Measurements from ENCODE around the gene HYCC1. TPM values are rescaled to one million over a fixed set of nuclear protein-coding genes. Genes with fewer than 3 reads are reported as not detected.

The HYCC1 gene
- 39.6 and 40.8 TPM in 2 replicates for total RNA-seq
- 75.4 TPM for total RNA-seq (2013)
- 7.0 and 37.2 TPM in 2 replicates for polyA plus RNA-seq
- 29.2 and 35.0 TPM in 2 replicates for polyA minus RNA-seq

- Histone ChIP-seq H3K4me1 (ENCODE audit: control insufficient read depth in 2 of 2, insufficient read depth in 2 of 2, low read length in 2 of 2) (peaks cover 73 to 74% of the 10 kb centered on the region in 2 donors), H3K36me3 (replicated peaks in 1 of 2; ENCODE audit: control extremely low read depth in 1 of 2, control insufficient read depth in 1 of 2, extremely low read depth in 1 of 2, insufficient read depth in 2 of 2, low read length in 1 of 2) (no peaks in the 10 kb centered on the region), H3K79me2 (ENCODE audit: control insufficient read depth, insufficient read depth, low read length) (peaks cover 49% of the 10 kb centered on the region), H3K9ac (ENCODE audit: low read length) (peak within 1 kb of the TSS; percentile 86), H2AFZ (ENCODE audit: insufficient read depth, low read depth, low read length, poor library complexity, severe bottlenecking) (peak within 1 kb of the TSS; percentile 80), H3K4me3 (ENCODE audit: control extremely low read depth in 1 of 5, extremely low read depth in 1 of 5, insufficient read depth in 1 of 5, low read depth in 2 of 5, low read length in 4 of 5) (peak within 1 kb of the TSS; percentile 68 to 85 (median 80)), H4K20me1 (ENCODE audit: control insufficient read depth, insufficient read depth, low read length, poor library complexity, severe bottlenecking) (peaks cover 6% of the 10 kb centered on the region), H3K9me3 (ENCODE audit: control extremely low read depth in 1 of 3, control insufficient read depth in 2 of 3, insufficient read depth in 1 of 3, low read length in 2 of 3) (peaks cover 0 to 6% (median 2%) of the 10 kb centered on the region in 3 donors), H3K27ac (ENCODE audit: low read length in 2 of 2) (peak within 1 kb of the TSS; percentile 63 to 70), H3K4me2 (replicated peaks; ENCODE audit: low read depth, low read length, poor library complexity, severe bottlenecking) (peak within 1 kb of the TSS; percentile 89), H3K27me3 (replicated peaks in 1 of 4; ENCODE audit: control extremely low read depth in 1 of 4, control insufficient read depth in 3 of 4, insufficient read depth in 4 of 4, low read length in 3 of 4) (no peaks in the 10 kb centered on the region)
- H3K4me1 Mint-ChIP-seq: peaks cover 42% of the 10 kb centered on the region
- ChIA-PET POLR2A (no interaction called here), CTCF (interaction anchor here (1.0 to 1.7 kb wide), 2 partner anchors 42 to 286 kb away, joined by 3 to 7 read pairs; no protein-coding TSS in a partner anchor)
- TF ChIP-seq, protein P1, sequence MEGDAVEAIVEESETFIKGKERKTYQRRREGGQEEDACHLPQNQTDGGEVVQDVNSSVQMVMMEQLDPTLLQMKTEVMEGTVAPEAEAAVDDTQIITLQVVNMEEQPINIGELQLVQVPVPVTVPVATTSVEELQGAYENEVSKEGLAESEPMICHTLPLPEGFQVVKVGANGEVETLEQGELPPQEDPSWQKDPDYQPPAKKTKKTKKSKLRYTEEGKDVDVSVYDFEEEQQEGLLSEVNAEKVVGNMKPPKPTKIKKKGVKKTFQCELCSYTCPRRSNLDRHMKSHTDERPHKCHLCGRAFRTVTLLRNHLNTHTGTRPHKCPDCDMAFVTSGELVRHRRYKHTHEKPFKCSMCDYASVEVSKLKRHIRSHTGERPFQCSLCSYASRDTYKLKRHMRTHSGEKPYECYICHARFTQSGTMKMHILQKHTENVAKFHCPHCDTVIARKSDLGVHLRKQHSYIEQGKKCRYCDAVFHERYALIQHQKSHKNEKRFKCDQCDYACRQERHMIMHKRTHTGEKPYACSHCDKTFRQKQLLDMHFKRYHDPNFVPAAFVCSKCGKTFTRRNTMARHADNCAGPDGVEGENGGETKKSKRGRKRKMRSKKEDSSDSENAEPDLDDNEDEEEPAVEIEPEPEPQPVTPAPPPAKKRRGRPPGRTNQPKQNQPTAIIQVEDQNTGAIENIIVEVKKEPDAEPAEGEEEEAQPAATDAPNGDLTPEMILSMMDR (IDR thresholded peaks at IDR 0.05): peak; percentile 72
- TF ChIP-seq EZH2 (IDR thresholded peaks at IDR 0.05; ENCODE audit: borderline replicate concordance, insufficient read depth, low read depth, low read length, poor library complexity, severe bottlenecking): no peak
- H3K9me3 Mint-ChIP-seq (ENCODE audit: insufficient read depth): no peaks in the 10 kb centered on the region
- under 1% methylated on average over 56 of the region's 61 CpGs for WGBS (ENCODE audit: insufficient coverage)
- H3K27me3 Mint-ChIP-seq: no peaks in the 10 kb centered on the region
- peak; percentile 96 for ATAC-seq (ENCODE audit: low read depth)
- DNase-seq: peak; percentile 99
- peak within 1 kb of the TSS; percentile 99 for H3K4me3 Mint-ChIP-seq
- intact Hi-C loops (cut with micrococcal nuclease): loop anchor here (1.0 to 10.0 kb wide), 12 partner anchors 41 to 1659 kb away; partner anchors contain the start of genes CDCA7L, IL6, KLHL7 and MALSU1
- peak within 1 kb of the TSS; percentile 98 for H3K27ac Mint-ChIP-seq
These were observed at the start of gene HYCC1 for GRCh38 chr7:23013715-23014649. Gene HYCC1 (minus strand): TSS chr7:23014130. CDS start chr7:22991111, 23,019 bp downstream.

DNA sequence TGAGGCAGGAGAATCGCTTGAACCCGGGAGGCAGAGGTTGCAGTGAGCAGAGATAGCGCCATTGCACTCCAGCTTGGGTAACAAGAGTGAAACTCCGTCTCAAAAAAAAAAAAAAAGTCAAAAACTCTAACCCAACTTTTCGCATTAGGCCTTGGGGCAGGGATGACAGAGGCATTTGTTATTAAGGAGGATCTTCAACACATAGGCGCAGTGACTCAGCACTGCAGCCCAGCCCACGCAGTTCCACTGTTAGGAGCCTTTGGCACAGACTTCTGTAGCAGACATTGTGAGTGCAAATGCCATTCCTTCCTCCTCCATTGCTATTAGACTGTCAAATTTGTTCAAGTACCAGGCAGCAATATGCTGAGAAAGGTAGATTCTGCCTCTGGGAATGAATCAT lies 48.5 kb upstream of the HYCC1 start:
- H3K4me2 ChIP-seq (replicated peaks; ENCODE audit: low read depth, low read length, poor library complexity, severe bottlenecking): no peak overlapping the region
- H3K27ac Mint-ChIP-seq: no peak overlapping the region
- peaks cover 3% of the 10 kb centered on the region for H3K27me3 Mint-ChIP-seq
- POLR2A ChIA-PET: no interaction called here
- no peaks in the 10 kb centered on the region for H3K4me1 Mint-ChIP-seq
- ATAC-seq (ENCODE audit: low read depth) (no peak), DNase-seq (no peak)
- intact Hi-C loops (cut with micrococcal nuclease): no loop called here
- no peak overlapping the region for H3K9ac ChIP-seq (ENCODE audit: low read length)
- no peaks in the 10 kb centered on the region for H3K4me1 ChIP-seq (ENCODE audit: control insufficient read depth in 2 of 2, insufficient read depth in 2 of 2, low read length in 2 of 2)
- H3K4me3 Mint-ChIP-seq: no peak overlapping the region
- CTCF ChIA-PET: no interaction called here
- H3K27ac ChIP-seq (ENCODE audit: low read length in 2 of 2): no peak overlapping the region
- no peaks in the 10 kb centered on the region for H3K9me3 Mint-ChIP-seq (ENCODE audit: insufficient read depth)
- no peak overlapping the region for H2AFZ ChIP-seq (ENCODE audit: insufficient read depth, low read depth, low read length, poor library complexity, severe bottlenecking)
- no peaks in the 10 kb centered on the region for H3K79me2 ChIP-seq (ENCODE audit: control insufficient read depth, insufficient read depth, low read length)
- H3K9me3 ChIP-seq (ENCODE audit: control extremely low read depth in 1 of 3, control insufficient read depth in 2 of 3, insufficient read depth in 1 of 3, low read length in 2 of 3): no peaks in the 10 kb centered on the region
- no peak overlapping the region for H3K4me3 ChIP-seq (ENCODE audit: control extremely low read depth in 1 of 5, extremely low read depth in 1 of 5, insufficient read depth in 1 of 5, low read depth in 2 of 5, low read length in 4 of 5)
- H3K27me3 ChIP-seq (replicated peaks in 1 of 4; ENCODE audit: control extremely low read depth in 1 of 4, control insufficient read depth in 3 of 4, insufficient read depth in 4 of 4, low read length in 3 of 4): no peaks in the 10 kb centered on the region
- H3K36me3 ChIP-seq (replicated peaks in 1 of 2; ENCODE audit: control extremely low read depth in 1 of 2, control insufficient read depth in 1 of 2, extremely low read depth in 1 of 2, insufficient read depth in 2 of 2, low read length in 1 of 2): no peaks in the 10 kb centered on the region
- H4K20me1 ChIP-seq (ENCODE audit: control insufficient read depth, insufficient read depth, low read length, poor library complexity, severe bottlenecking): no peaks in the 10 kb centered on the region
- TF ChIP-seq, protein P1 (IDR thresholded peaks at IDR 0.05): no peak
- TF ChIP-seq EZH2 (IDR thresholded peaks at IDR 0.05; ENCODE audit: borderline replicate concordance, insufficient read depth, low read depth, low read length, poor library complexity, severe bottlenecking): no peak
- WGBS (ENCODE audit: insufficient coverage): 100% methylated on average over 3 of the region's 7 CpGs

Data from B cell (primary cell).